SK-N-SH treated with all-trans-retinoic acid at 6 μM for 48 hours (cell line): ENCODE results near the gene BSG.
"Not testable (repeated sequence)": the region's sequence is repeated elsewhere in the genome, so short reads cannot be mapped to it uniquely, and the experiment has no call there.

ENCODE experiments used
- ATAC-seq: fragments of 200-7000 bp; cut with Tn5 transposase; 3 replicates; pipeline ENCODE4 v1.9.1; 2020; ENCODE audit warnings: mild to moderate bottlenecking, moderate library complexity
- ARNTL ChIP-seq: fragments of 450-650 bp; formaldehyde crosslinking; IDR thresholded peaks from 2 replicates; pipeline ENCODE4 v1.5.0; 2020; ENCODE audit warnings: low read depth, mild to moderate bottlenecking, moderate library complexity, borderline replicate concordance
- BACH2 ChIP-seq: fragments of 250-450 bp; sonication (Bioruptor Pico); IDR thresholded peaks from 2 replicates; pipeline ENCODE4 v1.9.0; 2021; ENCODE audit warnings: mild to moderate bottlenecking, borderline replicate concordance
- CSDC2 ChIP-seq: fragments of 250-450 bp; sonication (Bioruptor Pico); IDR thresholded peaks from 2 replicates; pipeline ENCODE4 v1.5.0; 2020; ENCODE audit warnings: mild to moderate bottlenecking, moderate library complexity
- ESRRG ChIP-seq: fragments of 250-450 bp; sonication (Bioruptor Pico); IDR thresholded peaks from 2 replicates; pipeline ENCODE4 v1.6.1; 2021; ENCODE audit warnings: mild to moderate bottlenecking
- GLIS3 ChIP-seq: fragments of 250-450 bp; sonication (Bioruptor Pico); IDR thresholded peaks from 2 replicates; pipeline ENCODE4 v1.5.0; 2020; ENCODE audit warnings: mild to moderate bottlenecking, moderate library complexity
- ISL1 ChIP-seq: fragments of 250-450 bp; sonication (Bioruptor Pico); IDR thresholded peaks from 2 replicates; pipeline ENCODE4 v2.1.2; 2022; ENCODE audit warnings: mild to moderate bottlenecking, moderate library complexity
- OSR1 ChIP-seq: fragments of 250-450 bp; sonication (Bioruptor Pico); IDR thresholded peaks from 2 replicates; pipeline ENCODE4 v1.8.0; 2022; ENCODE audit warnings: moderate library complexity, mild to moderate bottlenecking, inconsistent platforms
- RARB ChIP-seq: fragments of 250-450 bp; sonication (Bioruptor Pico); IDR thresholded peaks from 2 replicates; pipeline ENCODE4 v1.8.0; 2021; ENCODE audit warnings: mild to moderate bottlenecking, moderate library complexity
- SNAI2 ChIP-seq: fragments of 250-450 bp; sonication (Bioruptor Pico); IDR thresholded peaks from 2 replicates; pipeline ENCODE4 v1.5.0; 2020; ENCODE audit warnings: mild to moderate bottlenecking, moderate library complexity
- TCF4 ChIP-seq: fragments of 250-450 bp; sonication (Bioruptor Pico); IDR thresholded peaks from 2 replicates; pipeline ENCODE4 v1.8.0; 2021; ENCODE audit warnings: mild to moderate bottlenecking, moderate library complexity, borderline replicate concordance
- TOX ChIP-seq: fragments of 250-450 bp; sonication (Bioruptor Pico); IDR thresholded peaks from 2 replicates; pipeline ENCODE4 v1.8.0; 2021; ENCODE audit warnings: mild to moderate bottlenecking, moderate library complexity, borderline replicate concordance
- ZC3H10 ChIP-seq: fragments of 250-450 bp; sonication (Bioruptor Pico); IDR thresholded peaks from 2 replicates; pipeline ENCODE4 v1.5.1; 2021; ENCODE audit warnings: mild to moderate bottlenecking, moderate library complexity
- ZFP3 ChIP-seq: fragments of 250-450 bp; sonication (Bioruptor Pico); IDR thresholded peaks from 2 replicates; pipeline ENCODE4 v1.5.0; 2020; ENCODE audit warnings: mild to moderate bottlenecking, moderate library complexity
- ZFP30 ChIP-seq: fragments of 450-650 bp; formaldehyde crosslinking; IDR thresholded peaks from 2 replicates; pipeline ENCODE4 v1.5.0; 2022; ENCODE audit warnings: mild to moderate bottlenecking, moderate library complexity
- ZNF565 ChIP-seq: fragments of 450-650 bp; formaldehyde crosslinking; conservative IDR thresholded peaks from 2 replicates; pipeline ENCODE4 v1.5.0; 2020; ENCODE audit warnings: low read depth, mild to moderate bottlenecking, moderate library complexity
- ZNF70 ChIP-seq: fragments of 450-650 bp; formaldehyde crosslinking; IDR thresholded peaks from 2 replicates; pipeline ENCODE4 v1.5.0; 2020; ENCODE audit warnings: mild to moderate bottlenecking, moderate library complexity
- ZNF8 ChIP-seq: fragments of 450-650 bp; formaldehyde crosslinking; IDR thresholded peaks from 2 replicates; pipeline ENCODE4 v1.5.0; 2020; ENCODE audit warnings: mild to moderate bottlenecking, moderate library complexity
- TF ChIP-seq, protein P1 (sequence below): fragments of 250-450 bp; sonication (Bioruptor Pico); IDR thresholded peaks from 2 replicates; pipeline ENCODE4 v1.5.1; 2021; ENCODE audit warnings: mild to moderate bottlenecking, moderate library complexity
- TF ChIP-seq, protein P2 (sequence below): fragments of 250-450 bp; sonication (Bioruptor Pico); IDR thresholded peaks from 2 replicates; pipeline ENCODE4 v1.8.0; 2021; ENCODE audit warnings: low read depth, mild to moderate bottlenecking, moderate library complexity, borderline replicate concordance
- TF ChIP-seq, protein P3 (sequence below): fragments of 250-450 bp; sonication (Bioruptor Pico); IDR thresholded peaks from 2 replicates; pipeline ENCODE4 v1.5.1; 2020; ENCODE audit warnings: low read depth, mild to moderate bottlenecking, moderate library complexity

The BSG gene

DNA sequence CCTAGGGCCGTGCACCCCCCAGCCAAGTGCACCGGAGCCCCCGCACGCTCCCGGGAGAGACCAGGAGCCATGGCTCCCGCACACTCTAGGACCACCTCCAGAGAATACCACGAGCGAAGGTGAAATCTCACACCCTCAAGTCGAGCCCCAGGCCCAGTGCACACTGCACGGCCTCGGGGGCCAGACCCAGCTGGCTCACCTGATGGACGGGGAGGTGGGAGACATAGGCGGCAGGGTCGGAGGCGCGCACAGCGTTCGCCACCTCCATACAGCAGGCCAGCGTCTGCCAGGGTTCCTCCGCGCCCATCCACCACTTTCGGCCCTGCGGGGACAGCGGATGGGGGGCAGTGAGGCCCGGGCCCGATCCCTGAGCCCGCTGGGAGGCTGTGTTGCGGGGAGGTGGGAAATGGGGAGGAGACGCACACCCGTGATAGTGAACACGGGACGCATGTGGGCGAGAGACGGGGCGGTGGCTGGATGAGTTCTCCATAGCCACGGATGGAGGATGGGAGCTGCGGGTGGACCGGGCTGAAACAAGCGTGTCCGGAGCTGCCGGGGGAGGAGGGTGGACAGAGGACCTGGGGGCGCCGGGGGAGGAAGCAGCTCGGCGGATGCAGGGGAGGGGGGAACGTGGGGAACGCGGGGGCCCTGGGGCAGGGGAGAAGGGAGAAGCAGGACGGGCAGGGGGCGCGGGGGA lies 47.9 kb downstream of the BSG start:
- no peak for ATAC-seq
- TF ChIP-seq CSDC2 (CRISPR knock-in tag) (no peak), ZC3H10 (CRISPR knock-in tag) (no peak), OSR1 (CRISPR knock-in tag) (no peak), ARNTL (no peak)

DNA sequence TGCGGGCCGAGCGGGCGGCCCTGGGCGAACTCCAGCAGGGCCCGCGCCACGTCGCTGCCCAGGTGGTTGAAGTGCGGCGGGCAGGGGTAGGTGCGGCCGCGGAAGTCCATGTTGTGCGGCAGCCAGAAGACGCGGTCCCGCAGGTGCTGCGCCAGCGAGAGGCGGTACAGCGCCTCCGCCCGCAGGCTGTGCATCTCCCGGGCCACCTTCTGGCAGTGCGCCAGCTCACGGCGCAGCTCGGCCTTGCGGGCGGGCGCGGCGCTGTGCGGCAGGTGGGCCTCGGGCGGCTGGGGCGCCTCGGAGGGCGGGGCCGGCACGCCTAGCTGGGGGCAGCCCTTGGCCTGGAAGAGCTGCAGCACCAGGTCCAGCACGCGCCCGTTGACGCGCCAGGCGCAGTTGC lies 48.8 kb downstream of the BSG start:
- ATAC-seq = not testable (repeated sequence)

DNA sequence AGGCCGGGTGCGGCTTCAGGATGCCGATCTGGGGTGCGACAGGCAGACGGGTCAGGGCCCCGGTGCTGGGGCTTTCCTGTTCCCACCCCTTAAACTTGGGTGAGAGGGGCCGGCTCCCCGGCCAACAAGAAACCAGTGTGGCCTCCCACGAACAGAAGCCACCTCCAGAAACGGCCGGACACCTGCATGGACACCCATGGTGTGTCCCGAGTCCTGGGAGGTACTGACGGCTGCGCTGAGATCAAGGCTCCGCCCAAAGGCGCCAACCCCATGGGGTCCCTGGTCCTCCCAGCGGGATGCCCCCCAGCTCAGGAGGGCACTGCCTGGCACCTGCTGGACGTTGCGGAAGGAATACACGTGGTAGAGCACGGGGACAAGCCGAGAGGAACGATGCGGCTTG lies 49.4 kb downstream of the BSG start:
- no peak for TF ChIP-seq OSR1 (CRISPR knock-in tag)
- TF ChIP-seq TOX = no peak
- no peak for TF ChIP-seq ESRRG (CRISPR knock-in tag)
- TF ChIP-seq ZNF8 = no peak
- ATAC-seq = no peak

DNA sequence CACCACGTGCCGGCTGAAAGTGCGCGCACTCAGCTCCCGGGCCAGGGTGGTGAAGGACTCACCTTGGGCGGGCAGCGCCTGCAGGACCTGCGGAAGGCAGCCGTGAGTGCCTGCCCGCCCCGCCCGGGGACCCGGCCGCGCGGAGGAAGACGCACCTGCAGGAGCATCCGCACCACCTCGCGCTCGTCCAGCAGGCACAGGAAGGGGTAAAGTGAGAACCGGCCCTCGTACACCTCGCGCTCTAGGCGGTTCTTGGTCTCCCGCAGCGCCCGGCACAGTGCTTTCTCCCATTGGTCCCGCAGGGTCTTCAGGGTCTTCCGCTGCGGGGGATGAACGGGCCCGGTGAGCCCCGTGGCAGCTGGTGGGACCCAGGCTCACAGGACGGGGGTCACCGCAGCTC lies 50.3 kb downstream of the BSG start:
- TF ChIP-seq TCF4 (no peak), ZFP3 (no peak), RARB (CRISPR knock-in tag) (no peak), TOX (no peak), ZFP30 (CRISPR knock-in tag) (no peak)
- TF ChIP-seq, protein P1, sequence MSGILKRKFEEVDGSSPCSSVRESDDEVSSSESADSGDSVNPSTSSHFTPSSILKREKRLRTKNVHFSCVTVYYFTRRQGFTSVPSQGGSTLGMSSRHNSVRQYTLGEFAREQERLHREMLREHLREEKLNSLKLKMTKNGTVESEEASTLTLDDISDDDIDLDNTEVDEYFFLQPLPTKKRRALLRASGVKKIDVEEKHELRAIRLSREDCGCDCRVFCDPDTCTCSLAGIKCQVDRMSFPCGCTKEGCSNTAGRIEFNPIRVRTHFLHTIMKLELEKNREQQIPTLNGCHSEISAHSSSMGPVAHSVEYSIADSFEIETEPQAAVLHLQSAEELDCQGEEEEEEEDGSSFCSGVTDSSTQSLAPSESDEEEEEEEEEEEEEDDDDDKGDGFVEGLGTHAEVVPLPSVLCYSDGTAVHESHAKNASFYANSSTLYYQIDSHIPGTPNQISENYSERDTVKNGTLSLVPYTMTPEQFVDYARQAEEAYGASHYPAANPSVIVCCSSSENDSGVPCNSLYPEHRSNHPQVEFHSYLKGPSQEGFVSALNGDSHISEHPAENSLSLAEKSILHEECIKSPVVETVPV (CRISPR knock-in tag) = no peak
- TF ChIP-seq, protein P2, sequence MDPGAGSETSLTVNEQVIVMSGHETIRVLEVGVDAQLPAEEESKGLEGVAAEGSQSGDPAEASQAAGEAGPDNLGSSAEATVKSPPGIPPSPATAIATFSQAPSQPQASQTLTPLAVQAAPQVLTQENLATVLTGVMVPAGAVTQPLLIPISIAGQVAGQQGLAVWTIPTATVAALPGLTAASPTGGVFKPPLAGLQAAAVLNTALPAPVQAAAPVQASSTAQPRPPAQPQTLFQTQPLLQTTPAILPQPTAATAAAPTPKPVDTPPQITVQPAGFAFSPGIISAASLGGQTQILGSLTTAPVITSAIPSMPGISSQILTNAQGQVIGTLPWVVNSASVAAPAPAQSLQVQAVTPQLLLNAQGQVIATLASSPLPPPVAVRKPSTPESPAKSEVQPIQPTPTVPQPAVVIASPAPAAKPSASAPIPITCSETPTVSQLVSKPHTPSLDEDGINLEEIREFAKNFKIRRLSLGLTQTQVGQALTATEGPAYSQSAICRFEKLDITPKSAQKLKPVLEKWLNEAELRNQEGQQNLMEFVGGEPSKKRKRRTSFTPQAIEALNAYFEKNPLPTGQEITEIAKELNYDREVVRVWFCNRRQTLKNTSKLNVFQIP (CRISPR knock-in tag) = no peak
- ATAC-seq = no peak

DNA sequence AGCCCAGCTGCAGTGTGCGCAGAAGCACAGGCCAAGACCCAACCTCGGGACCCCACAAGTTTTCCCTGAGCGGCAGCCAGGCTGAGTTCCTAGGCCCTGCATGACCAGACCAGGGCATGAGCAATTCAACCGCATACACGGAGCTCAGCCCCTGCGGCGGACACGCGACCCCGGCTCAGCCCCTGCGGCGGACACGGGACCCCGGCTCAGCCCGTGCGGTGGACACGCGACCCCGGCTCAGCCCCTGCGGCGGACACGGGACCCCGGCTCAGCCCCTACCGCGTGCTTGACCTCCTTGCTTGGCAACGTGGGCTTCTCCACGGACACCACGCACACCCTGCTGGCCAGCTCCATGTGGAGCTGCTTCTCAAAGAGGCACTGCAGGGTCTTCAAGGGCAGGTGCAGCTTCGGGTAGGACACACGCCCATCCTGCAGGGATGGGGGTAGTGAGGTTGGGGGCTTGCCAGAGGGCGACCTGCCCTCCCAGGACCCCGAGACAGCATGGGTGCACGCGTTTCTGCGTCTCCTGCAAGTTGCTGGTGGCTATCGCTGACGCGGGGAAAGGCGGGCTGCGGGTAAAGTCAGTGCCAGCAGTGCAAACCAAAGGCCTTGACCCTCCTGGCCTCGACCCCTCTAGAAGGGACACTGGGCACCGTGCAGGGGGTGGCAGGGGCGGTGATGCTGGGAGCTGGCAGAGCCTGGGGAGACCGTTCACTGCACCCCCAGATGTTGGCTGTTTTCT lies 51.0 kb downstream of the BSG start:
- no peak for ATAC-seq
- TF ChIP-seq ZFP3 = no peak
- no peak for TF ChIP-seq SNAI2
- TF ChIP-seq GLIS3 (CRISPR knock-in tag) = no peak
- no peak for TF ChIP-seq RARB (CRISPR knock-in tag)
- no peak for TF ChIP-seq ARNTL
- TF ChIP-seq OSR1 (CRISPR knock-in tag) = no peak
- TF ChIP-seq, protein P1 (CRISPR knock-in tag) = no peak

DNA sequence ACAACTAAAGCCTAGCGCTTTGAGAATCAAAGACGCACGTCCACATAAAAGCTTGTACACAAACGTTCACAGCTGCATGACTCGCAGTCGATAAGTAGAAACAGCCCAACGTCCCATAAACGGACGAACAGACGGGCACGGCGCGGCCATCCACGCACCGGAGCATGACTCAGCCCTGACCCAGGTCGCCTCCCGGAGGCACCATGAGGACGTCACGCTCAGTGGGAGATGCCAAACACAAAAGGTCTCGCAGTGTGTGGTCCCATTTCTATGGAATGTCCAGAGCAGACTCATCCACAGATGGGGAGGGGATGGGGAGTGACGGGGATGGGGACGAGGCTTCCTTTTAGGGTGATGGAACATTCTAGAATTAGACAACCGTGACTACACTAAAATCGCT lies 51.6 kb downstream of the BSG start:
- no peak for TF ChIP-seq ISL1 (CRISPR knock-in tag)
- TF ChIP-seq, protein P3, sequence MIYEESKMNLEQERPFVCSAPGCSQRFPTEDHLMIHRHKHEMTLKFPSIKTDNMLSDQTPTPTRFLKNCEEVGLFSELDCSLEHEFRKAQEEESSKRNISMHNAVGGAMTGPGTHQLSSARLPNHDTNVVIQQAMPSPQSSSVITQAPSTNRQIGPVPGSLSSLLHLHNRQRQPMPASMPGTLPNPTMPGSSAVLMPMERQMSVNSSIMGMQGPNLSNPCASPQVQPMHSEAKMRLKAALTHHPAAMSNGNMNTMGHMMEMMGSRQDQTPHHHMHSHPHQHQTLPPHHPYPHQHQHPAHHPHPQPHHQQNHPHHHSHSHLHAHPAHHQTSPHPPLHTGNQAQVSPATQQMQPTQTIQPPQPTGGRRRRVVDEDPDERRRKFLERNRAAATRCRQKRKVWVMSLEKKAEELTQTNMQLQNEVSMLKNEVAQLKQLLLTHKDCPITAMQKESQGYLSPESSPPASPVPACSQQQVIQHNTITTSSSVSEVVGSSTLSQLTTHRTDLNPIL (CRISPR knock-in tag) = no peak
- TF ChIP-seq ZNF70 (CRISPR knock-in tag) = no peak
- TF ChIP-seq ZNF8 = no peak
- TF ChIP-seq ZFP3 = no peak
- TF ChIP-seq ESRRG (CRISPR knock-in tag) = no peak
- TF ChIP-seq, protein P2 (CRISPR knock-in tag) = no peak
- no peak for TF ChIP-seq BACH2 (CRISPR knock-in tag)
- no peak for TF ChIP-seq ZNF565 (CRISPR knock-in tag)
- TF ChIP-seq GLIS3 (CRISPR knock-in tag) = no peak
- no peak for TF ChIP-seq RARB (CRISPR knock-in tag)
- TF ChIP-seq CSDC2 (CRISPR knock-in tag) = no peak
- peak; percentile 72 for ATAC-seq
